H1 (cell line): ENCODE measurements around the gene OR1I1. TPM values are rescaled to one million over a fixed set of nuclear protein-coding genes. Genes with fewer than 3 reads are reported as not detected.

Experiments used
- SP4 ChIP-seq: IDR thresholded peaks from 2 replicates; pipeline ENCODE4 v1.6.1; 2012; ENCODE audit warnings: low read length, inconsistent platforms
- TAF7 ChIP-seq: optimal IDR thresholded peaks from 2 replicates; pipeline ENCODE3; 2011; ENCODE audit warnings: low read depth, mild to moderate bottlenecking, inconsistent platforms, low read length, moderate library complexity, borderline replicate concordance
- polyA plus RNA-seq, 7 experiments: library from polyadenylated mRNA; depleted of rRNA in 3 of 7; stranded (reverse) in 5 of 7; unstranded in 2 of 7; fragments of >200 nt in 5 of 7; fragments of 200-250 nt in 2 of 7; gene quantifications; 1 replicate in 5 of 7; 2 replicates in 1 of 7; 4 replicates in 1 of 7; pipeline versions ENCODE4 v1.2.1 to v1.2.3, GENCODE V29; 2011 to 2013; ENCODE audit warnings: missing spikeins in 2 of 7, mixed read lengths in 2 of 7
- total RNA-seq: library from RNA; stranded (reverse); fragmentation: NEBNext Ultra II Directional; extraction: Animal tissue kit (Norgen Biotek cat#: 25700); gene quantifications from 2 replicates; pipeline ENCODE4 v1.2.1, GENCODE V29; 2021

OR1I1 gene
- total and polyA plus RNA-seq, 2 of the 8 experiments (the other 6 are each of a cell fraction or from before 2014, with no cell fraction given): not detected

DNA sequence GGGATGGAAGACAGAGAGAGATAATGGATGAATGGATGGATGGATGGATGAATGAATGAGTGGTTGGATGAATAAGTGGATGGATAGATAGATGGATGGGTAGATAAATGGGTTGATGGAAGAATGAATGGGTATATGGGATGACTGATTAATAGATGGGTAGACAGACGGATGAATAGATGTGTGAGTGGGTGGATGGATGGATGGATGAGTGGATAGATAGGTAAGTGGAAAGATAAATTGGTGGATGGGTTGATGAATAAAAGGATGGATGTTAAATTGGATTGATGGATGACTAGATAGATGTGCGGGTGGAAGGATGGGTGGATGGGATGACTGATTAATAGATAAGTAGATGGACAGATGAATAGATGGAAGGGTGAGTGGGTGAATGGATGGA, 31.4 kb upstream of the OR1I1 start (continued):
- TF ChIP-seq TAF7 (no peak), SP4 (no peak)
